Activated CD4-positive, alpha-beta T cell treated with anti-CD3 and anti-CD28 coated beads, Interleukin-2, amount 50 U/mL, for 4 hours (primary cell): ENCODE results near the gene RPP30.
A peak's percentile ranks its signal among the peaks of the same experiment; 100 is the strongest.

Experiments
- DNase-seq, 2 experiments: peaks; one replicate each; pipeline ENCODE4 v3.0.0-alpha.2; 2020

The RPP30 gene

DNA sequence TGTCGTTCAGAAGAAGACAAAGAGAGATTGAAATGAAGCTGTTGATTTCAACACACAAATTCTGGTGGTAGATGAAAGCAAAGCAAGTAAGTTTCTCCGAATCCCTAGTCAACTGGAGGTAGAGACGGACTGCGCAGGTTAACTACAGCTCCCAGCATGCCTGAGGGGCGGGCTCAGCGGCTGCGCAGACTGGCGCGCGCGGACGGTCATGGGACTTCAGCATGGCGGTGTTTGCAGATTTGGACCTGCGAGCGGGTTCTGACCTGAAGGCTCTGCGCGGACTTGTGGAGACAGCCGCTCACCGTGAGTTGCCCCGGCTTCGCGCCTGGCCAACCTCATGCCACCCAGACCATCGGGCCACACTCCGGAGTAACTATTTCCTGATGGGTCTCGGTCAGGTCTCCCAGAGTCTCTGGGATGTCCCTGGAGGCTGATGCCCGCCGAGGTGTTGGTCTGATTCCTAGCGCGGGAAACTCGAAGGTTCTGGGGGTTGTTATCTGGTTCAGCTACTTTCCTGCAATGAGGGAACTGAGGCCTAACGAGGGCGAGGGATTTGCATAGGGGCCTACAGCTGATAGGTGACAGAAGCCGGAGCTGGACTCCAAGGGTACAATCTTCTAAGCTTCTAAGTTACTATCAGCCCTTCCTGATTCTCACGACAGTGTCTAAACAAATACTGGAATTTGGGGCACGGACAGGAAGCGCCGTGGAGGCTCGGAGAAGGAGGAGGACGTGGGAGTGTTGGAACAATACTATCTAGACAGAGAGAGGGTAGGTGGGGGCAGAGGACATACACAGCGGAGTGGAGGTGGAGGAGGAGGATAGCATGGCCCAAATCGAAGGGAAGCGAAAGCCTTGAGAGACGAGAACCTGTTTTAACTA is at the start of gene RPP30:
Gene RPP30 (plus strand): TSS at position 209 of the 882 bp plus-strand sequence. CDS start 13 bp downstream, at position 222.
- peak; percentile 72 to 76 for DNase-seq

DNA sequence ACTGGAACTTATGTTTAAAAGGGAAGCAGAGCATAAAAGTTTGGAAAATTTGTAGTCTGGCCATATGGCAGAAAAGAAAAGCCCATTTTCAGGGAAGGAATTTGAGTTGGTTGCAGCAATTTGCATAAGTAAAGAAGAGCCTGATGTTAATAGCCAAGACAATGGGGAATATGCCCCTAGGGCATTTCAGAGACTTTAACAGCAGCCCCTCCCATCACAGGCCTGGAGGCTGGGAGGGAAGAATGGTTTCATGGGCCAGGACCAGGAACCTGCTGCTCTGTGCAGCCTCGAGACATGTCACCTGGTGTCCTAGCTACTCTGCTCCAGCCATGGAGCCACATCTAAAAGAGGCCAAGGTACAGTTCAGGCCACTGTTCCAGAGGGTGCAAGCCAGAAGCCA is 49.3 kb upstream of the RPP30 start:
- no peak for DNase-seq

DNA sequence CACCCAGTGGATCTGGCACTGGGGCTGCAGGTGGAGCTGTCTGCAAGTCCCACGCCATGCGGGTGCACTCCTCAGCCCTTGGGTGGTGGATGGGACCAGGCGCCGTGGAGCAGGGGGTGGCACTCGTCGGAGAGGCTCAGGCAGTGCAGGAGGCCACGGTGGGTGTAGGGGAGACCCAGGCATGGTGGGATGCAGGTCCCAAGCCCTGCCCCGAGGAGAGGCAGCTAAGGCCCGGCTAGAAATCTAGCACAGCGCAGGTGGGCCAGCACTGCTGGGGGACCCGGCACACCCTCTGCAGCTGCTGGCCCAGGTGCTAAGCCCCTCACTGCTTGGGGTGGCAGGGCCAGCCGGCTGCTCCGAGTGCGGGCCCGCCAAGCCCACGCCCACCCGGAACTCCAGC is 39.7 kb upstream of the RPP30 start:
- DNase-seq: no peak

DNA sequence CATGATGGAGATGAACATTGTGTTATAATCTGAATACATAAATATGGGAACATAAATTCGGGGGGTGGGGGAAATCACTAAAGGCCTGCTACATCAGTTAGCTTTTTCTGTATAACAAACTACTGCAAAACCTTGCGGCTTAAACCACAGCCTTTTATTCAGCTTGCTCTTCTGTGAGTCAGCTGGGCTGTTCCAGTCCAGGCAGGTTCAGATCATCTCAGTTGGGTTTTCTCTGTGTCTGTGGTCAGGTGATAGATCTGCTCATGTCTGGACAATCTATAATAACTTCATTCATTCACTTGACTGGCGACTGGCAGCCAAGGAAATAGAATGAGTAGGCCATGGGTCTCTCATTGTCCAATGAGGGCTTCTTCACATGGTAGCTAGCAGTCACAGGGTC is 37.4 kb upstream of the RPP30 start:
- no peak for DNase-seq

DNA sequence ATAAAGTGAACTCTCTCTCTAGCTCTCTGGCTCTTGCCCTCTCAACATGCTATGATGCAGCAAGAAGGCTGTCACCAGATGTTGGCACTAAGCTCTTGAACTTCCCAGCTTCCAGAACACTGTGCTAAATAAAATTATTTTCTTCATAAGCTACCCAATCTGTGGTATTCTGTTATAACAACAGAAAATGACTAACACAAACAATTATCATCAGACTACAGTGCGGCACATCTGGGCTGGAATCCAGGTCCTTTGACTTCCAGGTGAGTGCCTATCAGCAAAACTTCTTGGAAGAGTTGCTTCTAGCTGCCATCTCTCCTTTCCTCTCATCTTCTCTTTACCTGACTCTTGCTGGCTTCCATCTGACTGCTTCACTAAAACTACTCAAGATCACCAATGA is 34.3 kb upstream of the RPP30 start:
- DNase-seq: no peak

DNA sequence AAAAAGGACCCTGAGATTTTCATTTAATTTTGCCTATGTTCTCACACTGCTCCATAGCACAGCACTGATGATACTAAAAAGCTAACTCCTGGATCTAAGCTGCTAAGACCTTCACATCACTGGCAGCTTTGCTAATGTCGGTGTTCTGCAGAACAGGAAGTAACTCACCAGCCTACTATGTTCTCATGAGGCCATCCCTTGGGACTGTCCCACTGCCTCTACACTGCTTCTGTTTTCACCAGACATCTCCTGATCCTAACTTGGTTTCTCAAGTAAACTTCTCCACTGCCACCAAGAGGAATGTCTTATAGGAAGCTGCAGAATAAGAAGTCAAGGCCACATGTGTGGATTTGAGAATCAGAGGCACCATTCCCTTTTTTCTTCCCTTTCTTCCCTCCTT is 29.0 kb upstream of the RPP30 start:
- DNase-seq: no peak

- no peak for DNase-seq
Observed at GRCh38 chr10:90845726-90846125, 26.0 kb upstream of the RPP30 start.

GRCh38 chr10:90846746-90847145 is 25.0 kb upstream of the RPP30 start:
- DNase-seq: no peak

- DNase-seq: no peak
Observed at GRCh38 chr10:90847436-90847835, 24.3 kb upstream of the RPP30 start.

- DNase-seq: no peak
Observed at GRCh38 chr10:90849956-90850749, 21.6 kb upstream of the RPP30 start.

DNA sequence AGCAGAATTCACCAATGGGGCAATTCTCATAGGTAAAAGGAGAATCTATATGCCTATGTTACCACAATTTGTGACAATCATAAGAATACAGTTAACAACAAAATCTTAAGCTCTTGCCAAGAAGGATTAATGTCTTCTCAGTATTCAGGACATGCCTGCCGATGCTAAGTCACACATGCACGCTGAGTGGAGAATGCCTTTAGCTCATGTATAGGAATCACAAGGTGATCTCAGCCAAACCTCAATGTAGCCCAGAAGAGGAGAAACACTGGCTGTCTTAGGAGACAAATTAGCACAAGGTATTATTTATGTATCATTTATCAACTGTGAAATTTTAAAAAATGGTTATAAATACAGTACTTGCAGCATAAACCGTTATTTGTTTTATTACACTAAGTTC is 16.6 kb upstream of the RPP30 start:
- no peak for DNase-seq

GRCh38 chr10:90856261-90856660 is 15.5 kb upstream of the RPP30 start:
- no peak for DNase-seq

DNA sequence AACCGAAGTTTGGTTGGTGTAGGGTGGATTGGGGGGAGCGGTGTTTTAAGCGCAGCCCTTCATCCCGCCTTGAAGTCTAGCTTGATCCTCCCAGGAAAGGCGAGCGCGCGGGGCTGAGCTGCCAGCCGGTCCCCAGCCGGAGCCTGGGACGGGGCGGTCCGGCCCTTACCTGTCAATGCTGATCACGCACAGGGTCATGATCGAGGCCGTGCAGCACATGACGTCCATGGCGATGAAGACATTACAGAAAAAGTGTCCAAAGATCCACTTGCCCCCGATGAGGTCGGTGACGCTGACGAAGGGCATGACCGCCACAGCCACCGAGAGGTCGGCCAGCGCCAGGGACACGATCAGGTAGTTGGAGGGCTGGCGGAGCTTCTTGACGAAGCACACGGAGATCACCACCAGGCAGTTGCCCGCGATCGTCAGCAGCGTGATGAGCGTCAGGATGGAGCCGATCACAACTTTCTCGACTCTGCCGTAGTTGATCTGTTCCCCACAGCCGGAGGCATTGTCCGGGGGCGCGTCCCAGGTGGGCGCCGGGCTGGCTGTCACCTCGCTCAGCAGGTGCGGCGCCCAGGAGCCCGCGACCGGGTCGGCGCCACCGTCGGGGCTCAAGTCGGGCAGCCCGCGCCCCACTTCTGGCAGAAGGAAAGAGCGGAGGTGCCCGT is 14.7 kb upstream of the RPP30 start:
- DNase-seq: no peak

DNA sequence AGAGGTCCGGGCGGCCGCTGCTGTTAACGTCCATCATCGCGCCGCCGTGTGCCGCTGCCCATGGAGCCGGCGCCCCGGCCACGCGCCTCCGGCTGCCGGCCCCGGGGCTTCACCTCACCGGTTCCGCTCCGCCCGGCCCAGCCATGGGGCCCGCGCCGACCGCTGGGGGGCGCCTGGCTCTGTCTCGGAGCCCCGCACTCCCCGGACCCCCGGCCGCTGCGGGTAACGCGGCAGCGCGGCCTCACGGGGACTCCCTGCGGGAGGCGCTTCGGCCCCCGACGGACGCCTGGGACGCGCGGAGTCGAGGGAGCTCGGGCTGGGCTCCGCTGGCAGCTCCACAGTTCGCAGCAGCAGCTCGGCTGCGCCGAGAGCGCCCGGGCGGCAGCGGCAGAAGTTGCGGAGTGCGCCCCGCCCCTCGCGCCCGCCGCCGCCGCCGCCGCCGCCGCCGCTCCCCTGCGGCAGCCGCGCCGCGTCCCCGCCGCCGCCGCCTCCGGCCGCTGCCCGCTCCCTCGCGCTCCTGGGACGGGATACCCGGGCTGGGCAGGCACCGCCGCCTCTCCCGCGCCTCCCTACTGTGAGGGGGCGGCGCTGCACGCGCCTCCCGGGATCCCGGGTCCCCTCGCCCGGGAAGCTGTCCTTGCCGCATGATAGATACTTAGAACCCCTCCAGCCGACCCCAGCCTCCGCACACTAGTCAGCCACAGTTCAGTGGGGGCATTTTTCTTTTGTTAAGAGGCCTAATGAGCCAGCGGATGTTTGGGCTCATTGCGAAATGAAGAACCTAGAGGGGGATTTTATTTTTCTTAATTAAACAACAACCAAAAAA is 13.9 kb upstream of the RPP30 start, which contains the start of gene HTR7:
Gene HTR7 (minus strand): TSS at position 405 of the 826 bp plus-strand sequence. CDS start 368 bp downstream, at position 37.
- DNase-seq: peak; percentile 42 to 45

- no peak for DNase-seq
Observed at GRCh38 chr10:90858461-90858968, 13.3 kb upstream of the RPP30 start.

- no peak for DNase-seq
Observed at GRCh38 chr10:90859321-90859751, 12.4 kb upstream of the RPP30 start.

- no peak for DNase-seq
Observed at GRCh38 chr10:90860790-90861189, 11.0 kb upstream of the RPP30 start.

DNA sequence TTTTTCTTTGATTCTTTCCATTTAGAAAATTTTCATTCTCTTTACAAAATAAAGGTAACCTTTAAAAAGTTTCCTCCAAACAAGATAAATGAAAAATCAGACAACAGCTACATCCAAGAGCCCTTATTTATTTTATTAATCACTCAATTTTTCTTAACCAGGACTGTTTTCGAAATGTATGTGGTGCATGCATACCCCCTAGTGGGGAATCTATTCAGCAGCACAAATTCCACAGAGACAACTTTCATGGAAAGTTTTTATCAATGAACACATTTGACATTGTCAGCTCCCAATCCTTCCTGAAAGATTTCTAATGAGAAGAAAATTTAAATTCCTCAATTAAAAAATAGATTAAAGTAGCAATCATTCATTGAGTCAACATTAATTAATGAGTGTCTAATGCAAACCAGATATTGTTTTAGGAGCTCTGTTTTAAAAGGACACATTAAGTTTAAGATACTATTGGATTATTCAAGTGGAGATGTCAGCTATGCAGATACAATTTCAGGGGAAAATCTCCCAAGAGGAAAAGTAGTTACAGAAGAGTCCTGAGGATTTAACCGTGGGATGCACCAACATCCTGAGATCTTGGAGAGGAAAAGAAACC is 8.8 kb upstream of the RPP30 start:
- DNase-seq: no peak

- DNase-seq: no peak
Observed at GRCh38 chr10:90865401-90865800, 6.4 kb upstream of the RPP30 start.

DNA sequence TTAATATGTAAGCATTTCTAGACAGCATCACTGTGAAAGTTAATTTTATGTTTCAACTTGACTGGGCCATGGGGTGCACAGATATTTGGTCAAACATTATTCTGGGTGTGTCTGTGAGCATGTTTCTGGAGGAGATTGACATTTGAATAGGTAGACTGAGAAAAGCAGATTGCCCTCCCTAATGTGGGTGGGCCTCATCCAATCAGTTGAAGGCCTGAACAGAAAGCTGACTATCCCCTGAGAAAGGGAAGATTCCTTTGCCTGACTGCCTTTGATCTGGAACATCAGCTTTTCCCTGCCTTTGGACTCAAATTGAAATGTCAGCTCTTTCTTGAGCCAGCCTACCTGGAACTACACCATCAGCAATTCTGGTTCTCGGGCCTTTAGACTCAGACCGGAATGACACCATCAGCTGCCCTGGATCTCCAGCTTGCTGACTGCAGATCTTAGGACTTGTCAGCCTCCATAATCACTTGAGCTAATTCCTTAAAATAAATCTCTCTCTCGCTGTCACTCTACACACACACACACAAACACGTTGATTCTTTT is 5.7 kb upstream of the RPP30 start:
- no peak for DNase-seq

GRCh38 chr10:90871279-90871765 is 452 bp upstream of the RPP30 start:
- DNase-seq: peak in 1 of 2 experiments; percentile 15
